GM21737 (cell line): ENCODE measurements around the gene GLDN.

Source experiments
- ATAC-seq: cut with Tn5 transposase; IDR thresholded peaks from one replicate; pipeline ENCODE4 v1.9.1; 2021; ENCODE audit warnings: mild to moderate bottlenecking, moderate library complexity; ENCODE audit not compliant: unreplicated experiment

The GLDN gene

GRCh38 chr15:51341366-51342226 is at the start of gene GLDN:
TSS of gene GLDN (plus strand) at chr15:51341655. CDS start at chr15:51341685, 30 bp downstream.
- ATAC-seq = no peak

GRCh38 chr15:51298620-51299019 is 42.8 kb upstream of the GLDN start:
- no peak for ATAC-seq

GRCh38 chr15:51299187-51300015 is 42.1 kb upstream of the GLDN start:
- ATAC-seq = no peak

GRCh38 chr15:51302480-51302879 is 39.0 kb upstream of the GLDN start:
- ATAC-seq = no peak

- ATAC-seq = no peak
These were observed 37.9 kb upstream of the GLDN start for GRCh38 chr15:51303462-51303980.

GRCh38 chr15:51307325-51307724 is 34.1 kb upstream of the GLDN start:
- ATAC-seq = no peak

- ATAC-seq = no peak
These were observed 33.6 kb upstream of the GLDN start for GRCh38 chr15:51307811-51308210.

- no peak for ATAC-seq
These were observed 31.4 kb upstream of the GLDN start for GRCh38 chr15:51310064-51310463.

GRCh38 chr15:51311510-51311909 is 29.9 kb upstream of the GLDN start:
- ATAC-seq = no peak

GRCh38 chr15:51312166-51313073 is 29.0 kb upstream of the GLDN start:
- ATAC-seq = no peak

GRCh38 chr15:51313074-51313393 is 28.4 kb upstream of the GLDN start:
- no peak for ATAC-seq

GRCh38 chr15:51313644-51314280 is 27.7 kb upstream of the GLDN start:
- ATAC-seq = no peak

- ATAC-seq = no peak
These were observed 26.8 kb upstream of the GLDN start for GRCh38 chr15:51314391-51315337.

- ATAC-seq = no peak
These were observed 25.7 kb upstream of the GLDN start for GRCh38 chr15:51315726-51316125.

GRCh38 chr15:51316636-51317035 is 24.8 kb upstream of the GLDN start:
- ATAC-seq = no peak

GRCh38 chr15:51318382-51319150 is 22.9 kb upstream of the GLDN start:
- no peak for ATAC-seq

GRCh38 chr15:51319539-51319938 is 21.9 kb upstream of the GLDN start:
- ATAC-seq = no peak

GRCh38 chr15:51320843-51321242 is 20.6 kb upstream of the GLDN start:
- ATAC-seq = no peak
